Nephron (organoid): ENCODE data around the gene CCSER1.
A peak's percentile ranks its signal among the peaks of the same experiment; 100 is the strongest.

Source experiments
- H3K27ac Mint-ChIP-seq, 3 experiments: 2 replicates each; pipeline ENCODE4 v1.8.0; 2020; ENCODE audit warnings: mixed read lengths in 3 of 3, mild to moderate bottlenecking in 2 of 3, moderate library complexity in 1 of 3
- H3K27me3 Mint-ChIP-seq: 2 replicates; pipeline ENCODE4 v1.8.0; 2021; ENCODE audit warnings: low read depth, mild to moderate bottlenecking, moderate library complexity, mixed read lengths
- H3K36me3 Mint-ChIP-seq: 2 replicates; pipeline ENCODE4 v1.8.0; 2020; ENCODE audit warnings: low read depth, mixed read lengths
- H3K4me1 Mint-ChIP-seq: 2 replicates; pipeline ENCODE4 v1.8.0; 2020; ENCODE audit warnings: mixed read lengths
- H3K4me3 Mint-ChIP-seq, 3 experiments: 2 replicates each; pipeline ENCODE4 v1.8.0; 2020; ENCODE audit warnings: mild to moderate bottlenecking in 3 of 3, mixed read lengths in 3 of 3, moderate library complexity in 2 of 3
- H3K9me3 Mint-ChIP-seq: 2 replicates; pipeline ENCODE4 v1.8.0; 2020; ENCODE audit warnings: mixed read lengths
- TF ChIP-seq, protein P1 (sequence below), 3 experiments: fragments of 200-600 bp; sonication (generic); IDR thresholded peaks; one replicate each; pipeline ENCODE4 v1.5.0; 2021; ENCODE audit warnings: antibody characterized with exemption in 3 of 3; ENCODE audit not compliant: unreplicated experiment in 3 of 3

Gene CCSER1

DNA sequence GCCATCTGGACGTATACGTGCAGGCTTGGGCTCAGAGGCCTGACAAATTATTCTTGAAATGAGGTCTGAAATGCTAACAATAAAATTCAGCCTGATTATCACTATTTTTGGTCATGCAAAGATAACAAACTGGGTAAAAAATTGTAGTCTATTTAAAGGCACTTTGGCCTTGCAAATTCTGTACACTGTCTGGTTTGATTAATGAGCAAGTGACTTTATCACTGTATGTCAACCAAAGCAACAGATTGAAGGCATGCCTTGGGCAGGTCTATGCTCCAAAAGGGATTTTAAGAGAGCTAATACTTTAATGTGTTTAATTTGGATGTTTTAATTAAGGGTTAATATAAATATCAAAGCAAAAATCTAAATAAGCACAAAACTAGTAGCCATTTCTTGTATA lies 1141.7 kb downstream of the CCSER1 start:
- H3K4me3 Mint-ChIP-seq, result no peak overlapping the region
- H3K9me3 Mint-ChIP-seq, result peaks cover 12% of the 10 kb centered on the region
- TF ChIP-seq, protein P1, sequence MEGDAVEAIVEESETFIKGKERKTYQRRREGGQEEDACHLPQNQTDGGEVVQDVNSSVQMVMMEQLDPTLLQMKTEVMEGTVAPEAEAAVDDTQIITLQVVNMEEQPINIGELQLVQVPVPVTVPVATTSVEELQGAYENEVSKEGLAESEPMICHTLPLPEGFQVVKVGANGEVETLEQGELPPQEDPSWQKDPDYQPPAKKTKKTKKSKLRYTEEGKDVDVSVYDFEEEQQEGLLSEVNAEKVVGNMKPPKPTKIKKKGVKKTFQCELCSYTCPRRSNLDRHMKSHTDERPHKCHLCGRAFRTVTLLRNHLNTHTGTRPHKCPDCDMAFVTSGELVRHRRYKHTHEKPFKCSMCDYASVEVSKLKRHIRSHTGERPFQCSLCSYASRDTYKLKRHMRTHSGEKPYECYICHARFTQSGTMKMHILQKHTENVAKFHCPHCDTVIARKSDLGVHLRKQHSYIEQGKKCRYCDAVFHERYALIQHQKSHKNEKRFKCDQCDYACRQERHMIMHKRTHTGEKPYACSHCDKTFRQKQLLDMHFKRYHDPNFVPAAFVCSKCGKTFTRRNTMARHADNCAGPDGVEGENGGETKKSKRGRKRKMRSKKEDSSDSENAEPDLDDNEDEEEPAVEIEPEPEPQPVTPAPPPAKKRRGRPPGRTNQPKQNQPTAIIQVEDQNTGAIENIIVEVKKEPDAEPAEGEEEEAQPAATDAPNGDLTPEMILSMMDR (IDR thresholded peaks at IDR 0.05; ENCODE audit: unreplicated experiment in 3 of 3), result no peak
- peaks cover 5% of the 10 kb centered on the region for H3K4me1 Mint-ChIP-seq
- H3K27ac Mint-ChIP-seq, result peak overlapping the region in 2 of 3 experiments; percentile 46 to 51
- H3K36me3 Mint-ChIP-seq, result no peaks in the 10 kb centered on the region
- no peaks in the 10 kb centered on the region for H3K27me3 Mint-ChIP-seq

DNA sequence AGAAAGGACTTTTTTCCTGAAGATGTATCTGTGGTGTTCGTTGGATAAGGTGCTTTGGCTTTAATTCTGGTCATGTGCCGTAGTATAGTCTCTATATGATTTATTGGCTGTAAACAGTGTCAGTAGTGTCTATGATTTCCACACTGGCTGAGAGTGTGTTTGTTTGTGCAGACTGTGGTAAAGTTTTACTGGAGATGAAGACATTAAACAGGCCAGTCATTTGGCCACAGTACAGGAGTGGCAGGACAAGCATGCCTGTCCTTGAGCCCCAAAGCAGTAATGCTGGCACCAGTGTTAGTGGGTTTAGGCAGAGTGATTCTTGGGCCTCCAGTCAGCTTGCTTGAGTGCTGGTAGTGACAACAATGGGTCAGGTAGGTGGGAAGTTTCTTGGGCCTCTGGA lies 1152.7 kb downstream of the CCSER1 start:
- Mint-ChIP-seq H3K4me1 (no peaks in the 10 kb centered on the region), H3K36me3 (no peaks in the 10 kb centered on the region), H3K9me3 (peaks cover 13% of the 10 kb centered on the region), H3K27me3 (no peaks in the 10 kb centered on the region), H3K27ac (no peak overlapping the region), H3K4me3 (no peak overlapping the region)
- TF ChIP-seq, protein P1 (IDR thresholded peaks at IDR 0.05; ENCODE audit: unreplicated experiment in 3 of 3), result no peak

DNA sequence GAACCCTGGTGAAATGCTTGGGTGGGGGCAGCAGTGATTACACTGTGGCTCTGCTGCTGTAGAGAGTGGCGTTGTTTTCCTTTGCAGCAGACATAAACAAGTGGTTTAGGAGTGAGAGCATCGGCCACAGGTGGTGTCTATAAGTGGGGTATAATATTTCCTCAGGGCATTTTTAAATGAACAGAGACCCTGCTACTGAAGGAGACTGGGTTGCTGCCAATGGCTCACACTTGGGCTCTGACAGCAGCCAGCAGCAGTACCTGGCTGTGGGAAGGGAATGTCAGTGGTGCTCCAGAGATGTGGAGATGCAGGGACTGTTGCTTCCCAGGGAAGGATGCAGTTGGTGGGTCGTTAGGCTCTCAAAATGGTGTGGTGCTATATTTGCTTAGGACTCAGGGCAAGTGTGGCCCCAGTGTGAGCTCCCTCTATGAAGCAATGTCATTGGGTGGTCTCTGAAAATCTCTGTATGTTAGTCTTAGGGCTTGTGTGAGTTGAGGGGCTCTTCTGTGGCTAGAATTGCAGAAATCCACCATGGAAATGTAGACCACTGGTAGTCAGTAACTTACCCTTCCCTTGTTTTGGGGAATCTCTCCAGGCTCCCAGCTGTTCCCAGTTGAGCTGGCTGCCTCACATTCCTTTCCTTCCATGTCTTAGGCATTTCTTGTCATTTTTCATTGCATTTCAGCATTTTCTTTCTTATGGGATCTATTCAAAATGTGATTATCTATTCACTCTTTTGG lies 1153.5 kb downstream of the CCSER1 start:
- H3K9me3 Mint-ChIP-seq, result peaks cover 7% of the 10 kb centered on the region

DNA sequence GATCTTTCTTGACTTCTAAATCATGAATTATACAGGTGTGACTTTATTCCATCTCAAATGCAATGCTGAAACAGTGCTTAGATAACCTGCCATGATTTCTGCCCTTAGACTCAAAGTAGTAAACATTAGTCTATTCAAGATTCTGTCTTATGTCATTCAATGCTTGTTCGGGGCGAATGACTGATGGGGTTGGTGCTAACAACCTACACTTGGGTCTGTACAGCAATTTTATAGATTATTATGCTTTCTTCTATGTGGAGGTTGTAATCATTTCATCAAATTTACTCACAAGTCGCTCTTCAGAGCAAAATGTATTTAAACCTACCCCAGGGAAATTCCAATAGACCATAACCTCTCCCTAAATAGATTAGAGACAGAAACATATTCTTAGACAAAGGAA lies 1155.0 kb downstream of the CCSER1 start:
- no peak overlapping the region for H3K27ac Mint-ChIP-seq
- no peak overlapping the region for H3K4me3 Mint-ChIP-seq
- TF ChIP-seq, protein P1 (IDR thresholded peaks at IDR 0.05; ENCODE audit: unreplicated experiment in 3 of 3), result no peak
- no peaks in the 10 kb centered on the region for H3K36me3 Mint-ChIP-seq
- H3K27me3 Mint-ChIP-seq, result no peaks in the 10 kb centered on the region
- H3K4me1 Mint-ChIP-seq, result no peaks in the 10 kb centered on the region
- H3K9me3 Mint-ChIP-seq, result peaks cover 7% of the 10 kb centered on the region

More for the DNA sequence above, 1153.5 kb downstream of the CCSER1 start:
- Mint-ChIP-seq H3K4me3 (no peak overlapping the region), H3K36me3 (no peaks in the 10 kb centered on the region), H3K27me3 (no peaks in the 10 kb centered on the region), H3K27ac (no peak overlapping the region), H3K4me1 (no peaks in the 10 kb centered on the region)
- TF ChIP-seq, protein P1 (IDR thresholded peaks at IDR 0.05; ENCODE audit: unreplicated experiment in 3 of 3), result no peak

DNA sequence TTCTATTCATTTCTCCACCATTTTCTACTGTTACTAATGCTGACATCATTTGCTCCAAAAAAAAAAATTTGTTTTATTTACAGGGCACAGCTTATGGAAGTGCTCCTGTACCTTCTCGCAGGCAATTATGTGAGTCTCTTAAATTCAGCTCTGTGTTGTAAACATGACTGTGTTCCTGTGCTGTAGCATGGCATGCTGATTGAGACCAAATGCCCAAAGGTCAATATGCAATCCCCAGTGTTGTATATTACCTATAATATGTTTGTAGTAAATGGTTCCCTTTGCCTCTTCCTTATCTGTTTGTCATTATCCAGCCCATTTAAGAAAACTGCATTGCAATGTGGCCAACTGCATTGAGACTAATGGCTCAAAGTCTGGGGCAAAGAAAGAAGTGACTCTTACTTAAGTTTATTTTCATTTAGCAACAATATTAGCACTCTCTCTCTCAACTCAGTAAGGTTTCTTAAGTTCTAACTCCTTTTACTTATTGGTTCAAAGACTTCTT lies 1156.6 kb downstream of the CCSER1 start:
- TF ChIP-seq, protein P1 (IDR thresholded peaks at IDR 0.05; ENCODE audit: unreplicated experiment in 3 of 3), result no peak
- no peak overlapping the region for H3K4me3 Mint-ChIP-seq
- no peaks in the 10 kb centered on the region for H3K4me1 Mint-ChIP-seq
- H3K9me3 Mint-ChIP-seq, result peaks cover under 1% of the 10 kb centered on the region
- H3K36me3 Mint-ChIP-seq, result no peaks in the 10 kb centered on the region
- H3K27me3 Mint-ChIP-seq, result no peaks in the 10 kb centered on the region
- H3K27ac Mint-ChIP-seq, result no peak overlapping the region

DNA sequence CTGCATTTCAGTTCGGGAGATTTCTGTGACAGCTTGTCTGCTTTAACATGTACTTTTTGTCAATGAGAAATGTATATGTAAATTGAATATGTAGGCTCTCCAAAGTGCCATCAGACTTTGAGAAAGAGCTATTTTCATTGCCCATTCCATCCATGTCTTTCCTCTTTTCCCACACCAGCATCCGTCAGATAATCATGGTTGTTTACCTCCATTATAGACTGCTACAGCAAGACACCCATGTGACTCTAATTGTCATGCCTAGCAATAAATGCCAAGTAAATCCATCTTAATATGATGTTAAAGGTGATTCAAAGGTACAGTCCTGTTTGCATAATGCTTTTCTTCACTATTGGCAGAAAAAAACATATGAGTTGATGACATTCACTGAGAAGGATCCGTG lies 1157.3 kb downstream of the CCSER1 start:
- Mint-ChIP-seq H3K9me3 (peaks cover 4% of the 10 kb centered on the region), H3K27ac (no peak overlapping the region), H3K4me1 (no peaks in the 10 kb centered on the region), H3K27me3 (no peaks in the 10 kb centered on the region), H3K36me3 (no peaks in the 10 kb centered on the region), H3K4me3 (no peak overlapping the region)
- TF ChIP-seq, protein P1 (IDR thresholded peaks at IDR 0.05; ENCODE audit: unreplicated experiment in 3 of 3), result no peak
